Fibroblast of villous mesenchyme (primary cell): ENCODE data around the gene TJP2. TPM values are rescaled to one million over a fixed set of nuclear protein-coding genes. Genes with fewer than 3 reads are reported as not detected.

Experiments
- DNase-seq: peaks from one replicate; pipeline ENCODE4 v3.0.0-alpha.2; 2010; ENCODE audit warnings: low read depth
- H3K4me3 ChIP-seq: 2 replicates; pipeline ENCODE4 v1.5.1; 2011; ENCODE audit warnings: low read depth, mild to moderate bottlenecking, low read length
- CTCF ChIP-seq: IDR thresholded peaks from 2 replicates; pipeline ENCODE4 v1.5.1; 2012; ENCODE audit warnings: low read depth, mild to moderate bottlenecking, low read length; ENCODE audit not compliant: insufficient read depth
- total RNA-seq: library from RNA; depleted of rRNA; stranded (reverse); fragments of >200 nt; gene quantifications from 2 replicates; pipeline ENCODE4 v1.2.3, GENCODE V29; 2012

The TJP2 gene
- total RNA-seq, 1 donor, result 18.1 TPM

GRCh38 chr9:69314547-69314946 is 140.5 kb downstream of the TJP2 start:
- TF ChIP-seq CTCF, result no peak
- H3K4me3 ChIP-seq, result no peak overlapping the region
- DNase-seq, result no peak

DNA sequence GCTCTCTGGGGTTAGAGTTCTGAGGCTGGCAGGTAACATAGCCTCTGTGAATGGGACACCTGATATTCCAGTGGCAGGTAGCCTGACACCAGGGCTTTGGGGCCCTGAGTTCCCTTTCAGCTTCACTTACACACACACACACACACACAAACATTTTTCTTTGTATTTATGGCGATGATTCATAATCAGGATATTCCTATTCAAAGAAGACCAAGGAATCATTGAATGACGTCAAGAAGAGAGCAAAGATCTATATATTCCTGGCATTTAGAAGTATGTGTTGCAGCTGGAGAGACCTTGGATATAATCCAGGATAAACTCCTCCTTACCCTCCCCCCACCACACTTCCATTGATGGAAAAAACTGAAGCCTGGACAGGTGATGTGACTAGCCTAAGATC is 143.0 kb downstream of the TJP2 start:
- H3K4me3 ChIP-seq, result no peak overlapping the region
- no peak for DNase-seq
- TF ChIP-seq CTCF, result no peak

- no peak overlapping the region for H3K4me3 ChIP-seq
- TF ChIP-seq CTCF, result no peak
- no peak for DNase-seq
Measured at GRCh38 chr9:69317894-69318293, 143.8 kb downstream of the TJP2 start.

- no peak for TF ChIP-seq CTCF
- DNase-seq, result no peak
- H3K4me3 ChIP-seq, result no peak overlapping the region
Measured at GRCh38 chr9:69319324-69320025, 145.4 kb downstream of the TJP2 start.

GRCh38 chr9:69322256-69322655 is 148.2 kb downstream of the TJP2 start:
- no peak overlapping the region for H3K4me3 ChIP-seq
- no peak for TF ChIP-seq CTCF

DNA sequence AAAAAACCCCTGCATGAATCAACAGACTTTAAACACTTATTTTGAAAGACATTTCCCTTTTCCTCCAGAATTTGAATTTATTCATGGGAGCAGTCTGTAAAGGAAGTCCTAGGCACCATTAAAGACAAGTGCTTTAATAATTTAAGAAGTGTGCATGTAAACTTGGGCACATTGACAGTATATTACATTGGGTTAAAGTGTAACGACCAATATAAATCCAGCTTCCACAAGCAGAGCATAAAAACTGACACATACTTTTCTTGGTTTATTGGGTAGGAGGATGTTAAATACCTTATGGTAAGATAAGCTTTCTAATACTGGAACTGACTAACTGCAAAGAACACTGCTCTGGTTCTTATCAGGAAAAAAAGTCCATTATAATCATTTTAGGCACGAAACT is 149.8 kb downstream of the TJP2 start:
- no peak overlapping the region for H3K4me3 ChIP-seq

More at GRCh38 chr9:69322256-69322655, 148.2 kb downstream of the TJP2 start:
- DNase-seq, result no peak

More for the DNA sequence above, 149.8 kb downstream of the TJP2 start:
- peak; percentile 5 for DNase-seq
- TF ChIP-seq CTCF, result no peak

Other genes with a start within 250 kb of the TJP2 start
- not detected in 2 replicates for gene PRKACG, start 160.2 kb upstream of the TJP2 start, total RNA-seq
- 2.6 TPM in 2 replicates for gene FXN, start 138.5 kb upstream of the TJP2 start, total RNA-seq
- gene ENTREP1, start 150.9 kb downstream of the TJP2 start, total RNA-seq, result under 0.01 TPM in 1 of 2 replicates, not detected in the other